ENCODE measurements around the gene RFLNA.

RFLNA gene, protein sequence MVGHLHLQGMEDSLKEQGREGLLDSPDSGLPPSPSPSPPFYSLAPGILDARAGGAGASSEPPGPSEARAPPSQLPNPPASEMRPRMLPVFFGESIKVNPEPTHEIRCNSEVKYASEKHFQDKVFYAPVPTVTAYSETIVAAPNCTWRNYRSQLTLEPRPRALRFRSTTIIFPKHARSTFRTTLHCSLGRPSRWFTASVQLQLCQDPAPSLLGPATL

DNA sequence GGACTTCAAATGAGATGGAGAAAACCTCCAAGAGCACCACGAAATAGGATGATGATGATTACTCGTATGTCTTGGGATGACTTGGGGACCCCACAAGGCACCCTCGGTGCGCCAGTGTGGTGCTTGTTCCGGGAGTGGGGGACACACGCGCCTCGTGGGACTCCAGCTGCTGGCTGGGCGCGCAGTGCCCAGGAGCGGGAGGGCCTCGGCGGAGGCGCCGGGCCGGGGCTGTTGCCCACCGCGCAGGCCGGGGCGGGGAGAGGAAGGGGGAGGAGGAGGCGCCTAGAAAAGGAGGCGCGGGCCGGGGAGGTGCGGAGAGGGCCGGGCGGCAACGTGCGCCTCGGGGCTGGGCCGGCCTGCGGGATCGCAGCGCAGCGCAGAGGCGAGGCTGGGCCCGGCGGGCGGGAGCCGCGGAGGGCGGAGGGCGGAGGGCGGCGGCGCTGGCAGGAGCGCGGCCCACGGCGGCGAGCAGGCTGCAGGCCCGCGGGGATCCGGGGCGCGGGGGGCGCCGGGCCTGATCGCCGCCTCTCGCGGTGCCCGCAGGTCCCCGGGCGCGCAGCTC, at the start of gene RFLNA:
Gene RFLNA, plus strand, starts transcription at position 314 of the 562 bp plus-strand sequence. CDS start 337 bp downstream, outside the sequence.
- no peak for DNase-seq (ENCODE audit: low read depth in 2 of 2)

DNA sequence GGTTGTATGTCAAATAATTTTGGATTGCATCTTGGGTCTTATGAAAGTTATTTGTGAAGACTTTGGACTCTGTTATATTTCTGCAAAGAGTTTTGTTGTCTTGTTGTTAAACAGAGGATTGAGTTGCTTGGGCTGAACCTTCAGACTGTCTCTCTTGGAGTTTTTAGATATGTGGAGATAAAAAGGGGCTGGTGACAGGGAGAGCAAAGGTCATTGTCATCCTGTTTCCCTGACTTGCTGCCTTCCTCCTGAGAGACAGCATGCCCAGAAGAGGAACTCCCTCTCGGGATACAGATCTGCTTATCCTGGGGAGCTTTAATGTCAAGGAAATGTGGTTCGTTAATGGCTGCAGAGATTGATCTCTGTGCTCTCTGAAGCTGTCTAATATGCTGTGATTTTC, 47.6 kb upstream of the RFLNA start:
- no peak for DNase-seq (ENCODE audit: low read depth in 2 of 2)

DNA sequence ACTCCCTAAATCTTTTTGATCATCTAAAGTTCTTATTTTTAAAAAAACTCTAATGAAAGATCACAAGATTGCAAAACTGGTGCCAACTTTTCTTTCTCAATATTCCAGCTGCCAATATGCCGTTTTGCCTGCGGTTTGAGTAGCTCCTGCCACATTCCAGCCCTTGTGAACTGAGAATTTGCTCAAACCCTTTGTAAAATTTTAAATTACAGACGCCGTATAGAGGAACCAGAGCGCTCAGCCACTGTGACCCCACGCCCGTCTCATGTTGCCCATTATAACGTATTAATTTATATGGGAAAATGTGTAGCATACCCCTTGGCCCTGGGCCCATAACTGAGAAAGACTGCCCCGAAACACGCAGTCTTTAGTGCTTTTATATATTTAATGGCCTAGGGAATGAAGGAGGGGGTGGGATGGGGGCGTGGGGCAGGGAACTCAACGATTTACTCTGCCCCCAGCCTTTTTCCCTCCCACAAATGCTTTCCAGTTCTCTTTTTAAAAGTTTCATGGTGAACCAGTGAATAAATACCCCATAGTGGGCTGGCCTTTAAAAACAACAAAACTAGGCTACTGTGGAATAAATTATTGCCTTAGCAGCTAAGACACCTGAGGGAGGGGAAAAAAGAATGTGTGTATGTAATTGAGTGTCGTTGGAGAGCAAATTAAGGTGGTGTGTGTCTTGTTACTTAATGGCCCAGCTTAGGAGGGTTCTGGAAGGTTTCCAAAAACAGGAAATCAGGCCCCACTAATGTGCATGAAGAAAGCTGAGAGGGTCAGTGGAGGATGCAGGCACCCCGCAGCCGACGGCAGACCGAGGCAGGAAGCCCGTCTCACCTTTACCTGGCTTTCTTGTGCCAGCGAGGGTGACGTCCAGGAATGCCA, 45.7 kb upstream of the RFLNA start:
- DNase-seq (ENCODE audit: low read depth in 2 of 2), result no peak

DNA sequence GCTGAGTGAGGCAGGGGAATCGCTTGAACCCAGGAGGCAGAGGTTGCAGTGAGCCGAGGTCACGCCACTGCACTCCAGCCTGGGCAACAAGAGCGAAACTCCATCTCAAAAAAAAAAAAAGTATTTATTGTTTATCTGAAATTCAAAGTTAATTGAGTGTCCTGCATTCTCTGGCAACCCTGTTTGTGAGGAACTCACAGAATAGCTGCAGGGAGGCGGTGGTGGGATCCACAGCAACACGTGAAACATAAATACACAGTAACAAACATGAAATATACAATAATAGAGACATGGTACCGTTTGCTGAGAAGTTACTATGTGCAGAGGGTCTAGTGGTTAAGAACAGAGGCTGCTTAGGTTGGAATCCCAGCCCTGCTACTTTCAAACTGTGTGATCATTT, 43.7 kb upstream of the RFLNA start:
- no peak for DNase-seq (ENCODE audit: low read depth in 2 of 2)

DNA sequence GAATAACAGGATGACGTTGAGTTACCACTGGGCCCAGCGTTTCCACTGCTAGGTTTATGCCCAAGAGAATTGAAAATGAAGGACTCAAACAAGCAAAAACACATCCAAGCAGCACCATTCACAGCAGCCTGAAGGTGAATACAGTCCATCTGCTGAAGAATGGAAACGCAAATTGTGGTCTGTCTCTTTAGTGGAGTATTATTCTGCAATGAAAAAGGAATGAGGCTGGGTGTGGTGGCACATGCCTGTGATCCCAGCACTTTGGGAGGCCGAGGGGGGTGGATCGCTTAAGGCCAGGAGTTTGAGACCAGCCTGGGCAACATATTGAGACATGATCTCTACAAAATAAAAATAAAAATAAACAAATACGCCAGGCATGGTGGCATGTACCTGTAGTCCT, 41.9 kb upstream of the RFLNA start:
- no peak for DNase-seq (ENCODE audit: low read depth in 2 of 2)

DNA sequence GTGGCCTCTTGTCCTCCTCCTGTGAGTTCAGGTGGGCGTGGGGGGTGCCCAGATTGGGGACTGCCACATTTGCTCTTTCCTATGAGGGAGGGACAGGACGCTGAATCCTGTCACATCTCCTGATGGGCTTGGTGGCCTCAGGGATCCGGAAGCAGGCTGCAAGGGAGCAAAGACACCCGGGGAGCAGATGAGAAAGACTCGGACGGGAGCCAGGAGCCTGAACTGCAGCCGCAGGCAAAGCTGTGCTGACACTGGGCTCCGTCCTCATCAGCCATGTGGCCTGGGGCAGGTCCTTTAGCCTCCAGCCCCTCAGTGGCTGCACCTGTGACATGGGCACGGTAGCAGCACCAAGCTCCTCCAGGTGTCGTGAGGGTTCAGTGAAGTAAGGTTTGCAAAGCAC, 40.8 kb upstream of the RFLNA start:
- no peak for DNase-seq (ENCODE audit: low read depth in 2 of 2)

DNA sequence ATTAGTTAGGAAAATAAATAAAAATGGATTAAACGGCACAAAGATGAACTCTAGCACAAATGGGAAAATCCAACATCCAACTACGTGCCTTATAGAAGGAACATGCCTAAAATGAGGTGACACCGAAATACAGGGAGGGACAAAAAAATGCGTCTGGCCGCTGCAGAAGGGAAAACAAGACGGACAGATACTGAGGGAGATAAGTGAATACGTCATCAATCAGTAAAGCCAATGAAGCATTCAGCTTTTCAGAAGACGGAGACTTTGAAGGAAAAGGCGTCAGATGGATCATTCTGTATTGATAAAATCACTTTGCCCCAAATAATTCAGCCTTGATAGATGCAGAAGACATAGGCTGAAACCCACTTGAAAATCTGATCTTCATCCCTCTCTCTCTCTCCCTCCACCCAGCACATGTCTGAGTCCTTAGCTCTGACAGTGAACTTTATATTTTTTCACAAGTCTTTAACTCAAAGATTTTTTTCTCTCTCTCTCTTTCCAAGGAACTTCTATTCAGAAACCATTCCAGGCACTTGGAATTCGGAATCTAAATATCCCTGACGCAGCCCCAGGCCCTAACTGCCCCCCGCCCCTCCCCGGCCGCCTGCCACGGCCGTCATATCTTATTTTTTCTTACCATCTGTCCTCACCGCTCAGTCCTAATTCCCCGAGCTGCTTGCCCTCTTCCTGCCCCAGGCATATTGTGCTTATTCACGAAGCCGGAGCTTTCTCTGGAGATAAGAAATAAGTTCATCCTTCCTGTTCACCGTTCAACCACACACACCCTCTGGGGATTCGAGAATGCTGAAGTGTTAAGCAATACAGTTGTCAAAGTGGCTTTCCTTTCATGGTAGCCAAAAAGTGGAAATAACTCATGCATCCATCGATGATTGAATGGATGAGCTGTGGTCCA, 35.5 kb upstream of the RFLNA start:
- no peak for DNase-seq (ENCODE audit: low read depth in 2 of 2)

DNA sequence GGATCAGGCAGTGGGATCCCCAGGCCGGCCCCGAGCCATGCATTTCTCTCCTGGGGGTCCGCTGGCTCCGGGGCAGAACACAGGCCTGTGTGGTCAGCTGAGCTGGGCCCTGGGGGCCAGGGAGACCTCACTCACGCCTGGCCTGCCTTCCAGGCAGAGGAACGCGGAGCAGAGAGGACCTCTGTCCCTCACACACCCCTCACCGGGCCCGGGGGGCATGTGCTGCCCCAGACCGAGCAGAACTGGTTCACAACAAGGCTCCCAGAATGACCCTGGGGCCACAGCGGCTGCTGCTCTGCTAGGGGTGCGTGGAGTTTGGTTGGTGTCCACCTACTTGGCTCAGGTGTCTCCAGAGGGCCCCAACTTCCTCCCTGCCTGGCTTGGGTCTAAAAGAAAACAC, 33.0 kb upstream of the RFLNA start:
- no peak for DNase-seq (ENCODE audit: low read depth in 2 of 2)

DNA sequence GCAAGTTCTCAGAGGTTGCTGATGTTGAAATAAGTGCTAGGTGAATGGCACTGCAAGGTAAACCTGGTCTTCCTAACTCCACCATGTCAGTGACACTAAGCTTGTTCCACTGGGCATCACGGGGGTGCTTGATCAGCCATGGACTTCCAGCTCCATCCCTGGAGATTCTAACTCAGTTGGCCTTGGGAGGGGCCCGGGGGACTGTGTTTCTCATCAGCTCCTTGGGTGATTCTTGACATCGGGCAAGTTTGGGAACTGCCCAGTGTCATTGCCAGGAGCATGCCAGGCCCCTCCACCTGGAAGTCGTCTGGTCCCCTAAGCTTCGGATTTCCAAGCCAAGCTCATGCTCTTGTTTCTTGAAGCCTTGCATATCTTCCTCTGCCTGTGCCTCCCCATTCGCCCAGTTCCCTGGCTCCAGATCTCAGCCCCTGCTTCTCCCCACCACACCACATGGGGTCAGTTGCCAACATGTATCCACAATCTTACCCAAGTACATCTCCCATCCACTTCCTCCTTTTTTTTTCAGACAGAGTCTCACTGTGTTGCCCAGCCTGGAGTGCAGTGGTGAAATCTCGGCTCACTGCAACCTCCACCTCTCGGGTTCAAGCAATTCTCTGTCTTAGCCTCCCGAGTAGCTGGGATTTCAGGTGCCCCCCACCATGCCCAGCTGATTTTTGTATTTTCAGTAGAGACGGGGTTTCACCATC, 30.7 kb upstream of the RFLNA start:
- no peak for DNase-seq (ENCODE audit: low read depth in 2 of 2)

DNA sequence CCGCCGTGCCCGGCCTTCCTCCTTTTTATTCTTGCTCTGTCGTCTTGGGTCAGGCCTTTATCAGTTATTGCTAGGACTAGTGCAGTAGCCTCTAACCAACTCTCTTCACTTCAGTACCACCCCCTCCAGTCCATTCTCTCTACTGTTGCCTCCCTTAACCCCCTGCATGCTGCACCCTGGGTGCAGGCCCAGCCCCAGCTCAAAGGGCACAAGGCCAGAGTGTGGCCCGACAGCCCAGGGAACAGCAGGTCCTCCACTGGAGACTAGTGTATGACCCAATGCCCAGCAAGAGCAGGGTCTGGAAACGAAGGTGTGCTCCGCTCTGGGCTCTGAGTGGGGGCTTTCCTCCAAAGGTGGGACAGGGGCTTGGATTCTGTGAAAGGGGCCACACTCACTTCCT, 30.0 kb upstream of the RFLNA start:
- no peak for DNase-seq (ENCODE audit: low read depth in 2 of 2)

DNA sequence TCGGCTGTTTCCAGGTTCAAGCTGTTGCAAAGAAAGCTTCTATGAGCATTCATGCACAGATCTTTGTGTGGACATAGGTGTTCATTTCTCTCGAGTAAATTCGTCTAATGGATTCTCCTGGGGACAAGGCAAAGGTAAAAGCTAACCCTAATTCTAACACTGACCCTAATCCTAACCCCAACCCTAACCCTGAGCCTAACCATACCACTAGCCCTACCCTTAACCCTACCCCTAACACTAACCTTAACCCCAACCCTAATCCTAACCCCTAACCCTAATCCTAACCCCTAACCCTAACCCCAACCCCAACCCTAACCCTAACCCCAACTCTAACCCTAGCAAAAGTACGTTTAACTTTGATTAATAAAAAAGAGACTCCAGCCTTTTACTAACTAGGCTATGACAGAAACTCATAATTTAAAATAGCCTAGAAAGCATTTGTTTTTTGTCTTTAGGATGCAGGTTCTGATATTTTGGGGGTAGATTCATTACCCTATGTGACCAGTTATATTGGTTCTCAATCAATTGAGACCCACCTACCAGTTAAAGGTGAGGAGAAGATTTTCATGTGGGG, 27.6 kb upstream of the RFLNA start:
- no peak for DNase-seq (ENCODE audit: low read depth in 2 of 2)

DNA sequence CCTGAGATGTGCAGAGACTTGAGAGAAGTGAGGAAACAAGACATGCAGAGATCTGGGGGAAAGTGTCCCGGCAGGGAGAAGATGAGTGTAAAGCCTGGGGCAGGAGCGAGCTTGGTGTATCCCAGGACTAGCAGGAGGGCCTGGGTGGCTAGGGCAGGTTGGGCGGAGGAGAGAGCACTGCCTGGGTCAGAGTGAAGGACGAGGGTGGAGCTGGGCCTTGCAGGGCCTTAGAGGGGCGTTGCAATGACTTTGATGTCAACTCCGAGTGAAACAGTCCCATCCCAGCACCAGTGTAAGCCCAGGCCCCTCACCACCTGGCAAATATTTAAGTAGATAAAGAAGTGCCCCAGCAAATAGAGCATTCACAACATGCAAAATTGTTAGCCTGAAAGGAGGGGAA, 24.2 kb upstream of the RFLNA start:
- no peak for DNase-seq (ENCODE audit: low read depth in 2 of 2)

DNA sequence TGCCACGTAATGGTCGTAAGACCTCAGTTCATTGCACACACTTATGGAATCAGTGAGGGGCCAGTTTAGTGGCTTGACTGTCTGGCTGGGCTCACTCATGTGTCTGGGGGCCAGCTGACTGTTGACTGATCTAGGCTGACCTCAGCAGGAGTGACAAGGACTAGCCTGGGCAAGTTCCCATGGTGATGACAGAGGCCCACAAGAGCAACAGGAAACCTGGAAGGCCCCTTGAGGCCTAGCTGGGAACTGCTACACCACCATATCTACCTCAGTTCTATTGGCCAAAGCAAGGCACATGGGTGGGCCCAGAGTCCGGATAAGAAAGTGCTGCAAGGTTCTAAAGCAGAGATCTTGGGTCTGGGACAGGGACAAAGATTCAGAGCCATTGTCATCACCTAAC, 21.3 kb upstream of the RFLNA start:
- peak; percentile 8 to 11 for DNase-seq (ENCODE audit: low read depth in 2 of 2)

DNA sequence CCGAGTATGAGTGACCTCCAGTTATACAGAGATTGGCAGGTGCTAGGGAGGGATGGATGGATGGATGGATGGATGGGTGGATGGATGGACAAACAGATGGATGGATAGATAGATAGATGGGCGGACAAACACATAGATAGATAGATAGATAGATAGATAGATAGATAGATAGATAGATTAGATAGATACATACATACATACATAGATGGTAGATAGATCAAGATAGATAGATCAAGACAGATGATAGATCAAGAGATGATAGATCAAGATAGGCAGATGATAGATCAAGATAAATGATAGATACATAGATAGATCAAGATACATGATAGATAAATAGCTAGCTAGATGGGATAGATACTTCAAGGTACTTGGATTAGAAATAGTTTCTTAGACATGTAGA, 18.6 kb upstream of the RFLNA start:
- DNase-seq (ENCODE audit: low read depth in 2 of 2), result no peak

DNA sequence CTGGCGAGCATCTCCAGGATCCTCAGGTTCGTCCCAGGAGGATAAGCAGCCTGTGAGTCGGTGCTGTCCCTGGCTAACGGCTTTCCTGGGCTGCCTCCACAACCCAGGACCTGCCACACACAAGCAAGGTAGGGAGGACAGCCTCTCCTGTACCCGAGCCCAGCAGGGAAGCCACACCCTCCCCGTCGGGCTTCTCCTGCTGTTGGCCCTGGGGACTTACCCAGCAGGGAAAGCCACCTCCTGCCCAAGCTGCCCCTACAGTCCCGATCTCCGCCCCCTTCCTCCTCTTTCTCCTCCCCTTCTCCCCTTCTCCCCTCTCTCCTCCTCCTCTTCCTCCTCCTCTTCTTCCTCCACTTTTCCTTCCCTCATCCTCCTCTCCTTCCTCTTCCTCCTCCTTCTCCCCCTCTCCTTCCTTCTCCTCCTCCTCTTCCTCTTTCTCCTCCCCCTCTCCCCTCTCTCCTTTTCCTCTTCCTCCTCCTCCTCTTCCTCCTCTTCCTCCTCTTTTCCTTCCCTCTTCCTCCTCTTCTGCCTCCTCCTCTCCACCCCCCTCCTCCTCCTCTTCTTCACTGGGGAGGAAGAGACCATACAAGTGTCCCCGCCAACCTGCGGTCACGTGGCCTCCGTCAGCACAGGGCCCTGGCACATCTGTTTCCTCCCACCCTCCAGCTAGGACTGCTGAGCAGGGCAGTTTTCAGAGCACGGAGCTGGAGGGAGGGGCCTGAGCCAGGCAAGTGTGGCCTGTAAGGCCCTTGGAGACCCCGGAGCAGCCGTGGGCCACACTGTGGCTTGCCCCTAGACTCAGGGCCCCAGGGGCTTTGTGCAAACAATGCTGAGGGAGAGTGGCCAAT, 17.3 kb upstream of the RFLNA start:
- no peak for DNase-seq (ENCODE audit: low read depth in 2 of 2)

DNA sequence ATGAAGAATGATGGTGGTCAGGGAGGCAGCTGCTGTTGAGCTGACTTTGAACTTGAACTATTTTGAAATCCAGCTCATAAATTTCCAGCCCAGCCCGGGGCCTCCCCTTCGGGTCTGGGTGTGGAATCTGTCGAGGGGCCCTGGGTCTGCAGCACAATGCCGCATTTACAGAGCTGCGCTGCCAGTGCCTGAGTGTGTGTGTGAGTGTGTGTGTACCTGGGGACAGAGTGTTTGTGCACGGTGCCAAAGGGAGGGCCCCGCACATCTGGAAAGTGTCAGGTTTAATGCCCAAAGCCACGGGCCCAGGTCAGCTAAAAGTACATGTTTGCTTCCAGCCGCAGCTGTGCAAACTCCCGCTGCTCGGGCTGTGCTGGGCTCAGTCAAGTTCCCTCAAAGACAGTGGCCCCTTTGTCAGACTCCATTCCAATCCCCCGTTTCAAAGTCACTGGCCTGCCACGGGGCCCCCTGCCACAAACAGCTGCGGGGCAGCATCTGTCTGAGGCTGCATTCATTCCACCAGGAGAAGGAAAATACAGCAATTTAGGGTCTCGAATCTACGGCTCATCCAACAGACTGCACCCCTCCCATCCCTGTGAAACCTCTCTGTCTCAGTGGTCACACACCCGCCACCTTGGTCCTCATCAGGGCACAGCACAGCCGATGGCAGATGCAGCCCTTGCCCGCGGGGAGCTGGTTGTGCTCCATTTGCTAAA, 16.3 kb upstream of the RFLNA start:
- DNase-seq (ENCODE audit: low read depth in 2 of 2), result no peak

DNA sequence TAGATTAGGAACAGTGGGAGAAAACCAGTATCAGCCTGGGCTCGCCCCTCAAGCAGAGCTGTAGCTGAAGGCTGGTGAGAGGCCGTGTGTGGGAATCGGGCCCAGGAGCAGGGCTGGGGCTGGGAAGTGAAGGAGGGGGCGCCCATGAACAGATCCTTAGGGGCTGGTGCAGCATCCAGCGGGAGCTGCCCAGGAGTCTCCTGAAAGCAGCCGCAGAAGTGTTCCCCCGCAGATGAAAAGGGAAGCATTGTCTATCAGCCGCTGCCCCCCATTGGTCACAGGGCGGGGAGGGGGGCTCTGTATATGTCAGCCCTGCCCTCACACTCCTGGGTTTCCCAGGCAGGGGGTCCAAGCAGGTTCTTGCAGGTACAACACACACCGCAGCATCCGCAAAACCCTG, 15.6 kb upstream of the RFLNA start:
- DNase-seq (ENCODE audit: low read depth in 2 of 2), result no peak

DNA sequence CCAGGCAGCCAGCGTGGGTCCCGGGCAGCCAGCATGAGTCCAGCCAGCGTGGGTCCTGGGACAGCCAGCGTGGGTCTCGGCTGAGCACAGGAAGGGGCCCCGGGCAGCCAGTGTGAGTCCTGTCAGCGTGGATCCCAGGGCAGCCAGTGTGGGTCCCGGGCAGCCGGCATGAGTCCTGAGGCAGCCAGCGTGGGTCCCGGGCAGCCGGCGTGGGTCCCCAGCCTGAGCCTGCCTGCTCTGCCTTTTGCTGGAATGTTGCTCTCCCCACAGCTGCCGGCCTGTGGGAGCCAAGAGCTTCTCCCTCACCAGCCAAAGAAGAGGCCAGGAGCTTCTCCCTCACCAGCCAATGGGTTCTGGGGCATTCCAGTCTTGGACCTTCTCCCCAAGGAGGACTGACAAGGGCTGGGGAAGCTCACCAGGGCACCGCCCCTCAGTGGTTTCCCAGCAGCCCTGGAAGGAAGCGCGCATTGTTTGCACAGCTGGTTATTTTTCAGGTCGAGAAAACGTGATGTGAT, 15.0 kb upstream of the RFLNA start:
- DNase-seq (ENCODE audit: low read depth in 2 of 2), result no peak

DNA sequence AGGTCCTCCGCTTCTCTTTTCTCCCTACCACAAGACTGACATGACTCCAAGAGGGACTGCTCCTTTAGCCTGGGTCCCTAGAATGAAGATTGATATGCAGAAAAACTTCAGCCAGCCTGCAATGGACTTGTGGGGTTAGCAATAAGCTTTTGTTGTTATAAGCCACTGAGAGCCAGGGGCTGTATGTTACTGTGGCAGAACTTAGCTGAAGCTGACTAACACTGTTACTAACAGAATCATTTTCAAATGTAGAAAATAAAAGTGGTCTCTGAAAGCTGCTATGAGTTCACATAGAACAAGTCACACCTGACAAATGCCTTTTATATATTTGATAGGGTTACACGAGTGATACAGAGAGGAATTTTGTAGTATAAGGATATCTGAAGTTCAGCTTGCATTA, 13.6 kb upstream of the RFLNA start:
- DNase-seq (ENCODE audit: low read depth in 2 of 2), result no peak
